ENCODE measurements around the gene CCNL2. TPM values are rescaled to one million over a fixed set of nuclear protein-coding genes. Genes with fewer than 3 reads are reported as not detected.
A peak's percentile ranks its signal among the peaks of the same experiment; 100 is the strongest.

CCNL2 gene
- total RNA-seq, 1 experiment from 2014 or later: 173 TPM

DNA sequence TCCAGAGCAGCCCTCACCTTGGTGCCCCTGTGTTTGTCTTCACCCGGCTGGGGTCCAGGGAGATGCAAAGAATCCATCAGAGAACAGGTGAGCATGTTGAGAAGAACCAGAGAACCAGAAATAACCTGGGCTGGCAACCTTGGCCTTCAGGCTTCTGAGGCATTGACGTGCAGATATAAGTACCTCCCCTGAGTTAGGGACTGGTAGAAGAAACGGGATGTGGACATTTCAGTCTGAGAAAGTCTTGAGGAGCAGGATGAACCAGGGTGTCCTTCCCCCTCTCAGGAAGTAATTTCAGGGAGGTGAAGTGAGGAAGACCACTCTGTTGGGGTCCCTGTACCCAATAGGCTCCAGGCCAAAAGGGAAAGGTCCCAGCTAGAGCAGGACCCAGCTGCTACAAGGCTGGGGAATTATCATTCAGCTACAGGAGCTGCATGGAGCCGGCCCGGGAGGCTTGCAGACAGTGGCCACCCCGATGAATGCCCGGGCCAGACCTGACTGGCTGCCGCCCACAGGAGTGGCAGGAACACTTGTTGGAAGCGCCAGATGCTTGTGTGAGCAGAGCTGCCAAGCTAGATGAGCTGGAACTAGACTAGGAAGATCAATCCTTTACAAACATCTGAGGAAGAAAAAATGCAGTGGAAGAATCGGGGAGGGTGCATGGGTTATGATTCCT, 22.4 kb downstream of the CCNL2 start:
- Mint-ChIP-seq H3K9me3 (no peaks in the 10 kb centered on the region), H3K27ac (peak overlapping the region; percentile 68 to 89 (median 70); a peak in 3 of 7 replicates), H3K4me3 (peak overlapping the region; percentile 83 to 88), H3K4me1 (peaks cover 5 to 10% of the 10 kb centered on the region in 2 experiments), H3K27me3 (ENCODE audit: low read depth) (no peaks in the 10 kb centered on the region), H3K36me3 (ENCODE audit: insufficient read depth in 1 of 3, low read depth in 3 of 3) (peaks cover 6 to 20% (median 12%) of the 10 kb centered on the region in 3 experiments)
- no peak overlapping the region for H3K14ac ChIP-seq (ENCODE audit: insufficient read depth, low read length)
- peaks cover 4% of the 10 kb centered on the region; the same call in 1 of the 2 replicates for H3K79me2 ChIP-seq (ENCODE audit: insufficient read depth, low read length)
- H2BK5ac ChIP-seq (ENCODE audit: insufficient read length, low read length): no peak overlapping the region
- H3K4me1 ChIP-seq (ENCODE audit: insufficient read depth, low read length): no peaks in the 10 kb centered on the region; the same call in 1 of the 2 replicates
- WGBS (ENCODE audit: extremely low coverage, insufficient read length, low lambda C conversion rate): no CpG with 5 or more reads among the region's 10 CpGs
- H3K23ac ChIP-seq (ENCODE audit: insufficient read length, low read depth, low read length): no peak overlapping the region
- no peak overlapping the region for H2AK5ac ChIP-seq (ENCODE audit: insufficient read length, low read length)
- no peak overlapping the region for H4K8ac ChIP-seq (replicated peaks; ENCODE audit: insufficient read length, low read depth, low read length)
- no peak overlapping the region for H2BK15ac ChIP-seq (ENCODE audit: low read depth, low read length)
- no peaks in the 10 kb centered on the region for H3K27me3 ChIP-seq (ENCODE audit: insufficient read depth, low read length)
- no peak for TF ChIP-seq CTCF (conservative IDR thresholded peaks at IDR 0.05)
- H4K91ac ChIP-seq (ENCODE audit: insufficient read length, low read depth, low read length): no peak overlapping the region
- peaks cover 7% of the 10 kb centered on the region for H3K23me2 ChIP-seq (ENCODE audit: insufficient read length, low read depth, low read length, poor library complexity, severe bottlenecking)
- no peak overlapping the region for H3K9ac ChIP-seq (ENCODE audit: extremely low read depth, insufficient read length, low read length)
- no peak overlapping the region for H3K18ac ChIP-seq (ENCODE audit: insufficient read length, low read depth, low read length)
- H4K5ac ChIP-seq (ENCODE audit: insufficient read length, low read depth, low read length): peak overlapping the region; percentile 40
- H2BK20ac ChIP-seq (ENCODE audit: low read depth, low read length, poor library complexity, severe bottlenecking): no peak overlapping the region
- no peak overlapping the region for H3K4ac ChIP-seq (ENCODE audit: low read depth, low read length)
- no peak overlapping the region for H2BK120ac ChIP-seq (ENCODE audit: low read depth, low read length, poor library complexity, severe bottlenecking)
- H3K79me1 ChIP-seq (ENCODE audit: insufficient read depth, low read depth, low read length, poor library complexity, severe bottlenecking): peaks cover 13% of the 10 kb centered on the region
- no peak overlapping the region for H2AFZ ChIP-seq (ENCODE audit: low read length)
- H3K56ac ChIP-seq (ENCODE audit: insufficient read length, low read depth, low read length): no peak overlapping the region
- no peaks in the 10 kb centered on the region for H4K20me1 ChIP-seq (ENCODE audit: control insufficient read depth, insufficient read depth, insufficient read length)
- no peaks in the 10 kb centered on the region for H3K9me3 ChIP-seq (ENCODE audit: control insufficient read depth, low read depth, low read length)
- H2BK12ac ChIP-seq (ENCODE audit: insufficient read length, low read depth, low read length): no peak overlapping the region
- no peak overlapping the region for H3T11ph ChIP-seq (ENCODE audit: low read length)
- no peak overlapping the region for H3K4me2 ChIP-seq (ENCODE audit: insufficient read depth, insufficient read length, low read length)
- no peak overlapping the region for H3K27ac ChIP-seq (ENCODE audit: insufficient read length, low read depth, low read length)
- no peak for DNase-seq
